Central memory CD8-positive, alpha-beta T cell (primary cell): Measurements from ENCODE around the gene SPRR2A.
"Not testable (repeated sequence)": the region's sequence is repeated elsewhere in the genome, so short reads cannot be mapped to it uniquely, and the experiment has no call there.

Experiments used
- ATAC-seq: fragments of 150-1000 bp; cut with Tn5 transposase; replicated peaks from 2 replicates; pipeline ENCODE4 v1.10.0; 2022; ENCODE audit warnings: mild to moderate bottlenecking, moderate FRiP score, moderate number of reproducible peaks; ENCODE audit not compliant: poor library complexity, severe bottlenecking; ENCODE audit errors: extremely low read depth
- DNase-seq, 2 donors: peaks; one replicate each; pipeline ENCODE4 v3.0.0; 2021; ENCODE audit warnings: low spot score in 2 of 2
- H3K27ac Mint-ChIP-seq: one replicate; pipeline ENCODE4 v1.8.0; 2022; ENCODE audit warnings: low read depth, mild to moderate bottlenecking, moderate library complexity, mixed read lengths
- H3K27me3 Mint-ChIP-seq: one replicate; pipeline ENCODE4 v1.8.0; 2022; ENCODE audit warnings: mixed read lengths
- H3K36me3 Mint-ChIP-seq: one replicate; pipeline ENCODE4 v1.8.0; 2022; ENCODE audit warnings: mild to moderate bottlenecking, moderate library complexity, mixed read lengths; ENCODE audit not compliant: insufficient read depth
- H3K4me1 Mint-ChIP-seq: one replicate; pipeline ENCODE4 v1.8.0; 2022; ENCODE audit warnings: mixed read lengths
- H3K4me3 Mint-ChIP-seq: one replicate; pipeline ENCODE4 v1.8.0; 2022; ENCODE audit warnings: mild to moderate bottlenecking, moderate library complexity, mixed read lengths
- H3K9me3 Mint-ChIP-seq: one replicate; pipeline ENCODE4 v1.8.0; 2022; ENCODE audit warnings: mixed read lengths

The SPRR2A gene

DNA sequence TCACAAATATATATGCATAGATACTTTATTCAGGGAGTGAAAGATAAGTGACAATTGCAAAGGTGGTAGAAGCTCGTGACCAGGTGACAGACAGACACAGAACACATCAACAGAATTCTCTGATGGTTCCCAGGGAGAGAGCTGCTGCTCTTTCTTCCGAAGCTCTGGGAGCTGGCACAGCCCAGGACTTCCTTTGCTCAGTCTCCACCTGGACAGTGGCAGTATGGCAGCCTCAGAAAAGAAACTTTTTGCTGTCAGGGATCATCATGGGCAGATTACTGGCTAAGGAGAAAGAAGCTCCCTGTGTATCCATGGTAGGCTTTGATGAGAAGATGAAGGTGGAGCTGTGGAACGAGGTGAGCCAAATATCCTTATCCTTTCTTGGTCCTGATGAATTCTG is 1.2 kb downstream of the SPRR2A start:
- peaks cover 81% of the 10 kb centered on the region for H3K27me3 Mint-ChIP-seq
- not testable (repeated sequence) for DNase-seq, H3K4me1 Mint-ChIP-seq, H3K9me3 Mint-ChIP-seq, H3K4me3 Mint-ChIP-seq, ATAC-seq, H3K27ac Mint-ChIP-seq, H3K36me3 Mint-ChIP-seq

DNA sequence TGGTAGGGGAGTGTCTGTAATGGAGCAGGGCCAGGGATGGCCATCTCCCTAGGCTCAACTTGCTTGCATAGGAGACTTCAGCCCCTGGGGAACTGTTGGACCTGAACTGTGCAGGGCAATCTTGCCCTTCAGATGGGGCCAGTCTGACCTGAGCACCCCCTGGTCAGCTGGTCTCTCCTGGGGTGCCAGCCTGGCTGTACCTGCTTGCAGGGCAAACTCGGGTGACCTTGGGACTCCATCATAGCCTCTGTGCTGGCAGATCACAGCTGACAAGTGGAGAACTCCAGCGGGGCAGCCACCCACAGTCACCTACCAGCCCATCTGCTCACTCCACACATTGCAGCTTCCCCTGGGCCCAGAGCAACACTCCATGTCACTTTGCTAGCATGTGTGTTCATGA is 8.1 kb downstream of the SPRR2A start:
- Mint-ChIP-seq H3K4me3 (no peak overlapping the region), H3K9me3 (no peaks in the 10 kb centered on the region), H3K27me3 (peaks cover 80% of the 10 kb centered on the region), H3K36me3 (no peaks in the 10 kb centered on the region), H3K4me1 (no peaks in the 10 kb centered on the region), H3K27ac (no peak overlapping the region)
- no peak for ATAC-seq
- DNase-seq: no peak

DNA sequence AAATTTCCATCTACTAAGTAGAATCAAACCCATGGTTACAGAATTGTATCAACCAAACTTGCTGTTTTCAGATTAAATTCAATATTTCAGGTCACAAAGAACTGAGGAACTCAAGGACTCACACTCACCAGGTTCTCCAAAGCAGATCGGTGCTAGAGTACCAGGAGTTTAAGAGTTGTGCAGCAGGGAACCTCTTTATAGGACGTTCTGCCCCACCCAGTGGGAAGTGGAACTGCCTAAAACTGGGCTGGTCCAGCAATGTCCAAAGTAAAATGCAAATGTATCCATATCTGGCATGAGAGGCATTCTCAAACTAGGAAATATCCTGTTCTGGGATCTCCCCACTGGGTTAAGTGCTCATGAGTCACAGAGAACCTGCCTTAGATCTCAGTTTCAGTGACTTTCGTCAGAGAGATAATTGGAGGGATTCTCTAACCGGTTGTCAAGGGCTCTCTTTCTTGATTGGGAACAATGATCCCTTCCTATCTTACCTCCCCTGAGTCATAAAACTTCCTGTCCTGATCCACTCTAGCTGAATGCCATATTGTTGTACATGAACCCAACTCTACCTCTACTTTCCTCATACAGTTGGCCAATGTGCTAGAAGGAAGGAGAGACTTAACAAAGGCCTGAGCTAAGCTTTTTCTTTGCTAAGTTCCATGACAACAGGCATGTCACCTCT is 16.2 kb downstream of the SPRR2A start, which contains the start of gene SPRR2D:
SPRR2D (minus strand) TSS at position 171 of the 682 bp plus-strand sequence. CDS start 774 bp downstream, outside the sequence.
- DNase-seq (no peak), ATAC-seq (no peak)
- H3K4me1 Mint-ChIP-seq: no peaks in the 10 kb centered on the region
- peaks cover 94% of the 10 kb centered on the region for H3K27me3 Mint-ChIP-seq
- no peaks in the 10 kb centered on the region for H3K36me3 Mint-ChIP-seq
- H3K27ac Mint-ChIP-seq: no peak within 1 kb of the TSS
- no peak within 1 kb of the TSS for H3K4me3 Mint-ChIP-seq
- no peaks in the 10 kb centered on the region for H3K9me3 Mint-ChIP-seq

DNA sequence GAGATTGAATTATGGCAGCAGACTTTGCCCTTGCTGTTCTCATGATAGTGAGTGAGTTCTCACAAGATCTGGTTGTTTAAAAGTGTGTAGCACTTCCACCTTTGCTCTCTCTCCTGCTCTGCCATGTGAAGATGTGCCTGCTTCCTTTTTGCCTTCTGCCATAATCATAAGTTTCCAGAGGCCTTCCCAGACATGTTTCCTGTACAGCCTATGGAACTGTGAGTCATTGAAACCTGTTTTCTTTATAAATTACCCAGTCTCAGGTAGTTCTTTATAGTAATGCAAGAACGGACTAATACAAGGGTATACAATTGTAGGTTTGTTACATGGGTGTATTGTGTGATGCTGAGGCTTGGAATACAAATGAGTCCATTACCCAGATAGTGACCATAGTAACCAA is 22.1 kb downstream of the SPRR2A start:
- no peak for ATAC-seq
- H3K36me3 Mint-ChIP-seq: no peaks in the 10 kb centered on the region
- H3K27me3 Mint-ChIP-seq: peaks cover 69% of the 10 kb centered on the region
- no peak overlapping the region for H3K27ac Mint-ChIP-seq
- H3K4me3 Mint-ChIP-seq: no peak overlapping the region
- H3K9me3 Mint-ChIP-seq: no peaks in the 10 kb centered on the region
- H3K4me1 Mint-ChIP-seq: no peaks in the 10 kb centered on the region
- DNase-seq: no peak

DNA sequence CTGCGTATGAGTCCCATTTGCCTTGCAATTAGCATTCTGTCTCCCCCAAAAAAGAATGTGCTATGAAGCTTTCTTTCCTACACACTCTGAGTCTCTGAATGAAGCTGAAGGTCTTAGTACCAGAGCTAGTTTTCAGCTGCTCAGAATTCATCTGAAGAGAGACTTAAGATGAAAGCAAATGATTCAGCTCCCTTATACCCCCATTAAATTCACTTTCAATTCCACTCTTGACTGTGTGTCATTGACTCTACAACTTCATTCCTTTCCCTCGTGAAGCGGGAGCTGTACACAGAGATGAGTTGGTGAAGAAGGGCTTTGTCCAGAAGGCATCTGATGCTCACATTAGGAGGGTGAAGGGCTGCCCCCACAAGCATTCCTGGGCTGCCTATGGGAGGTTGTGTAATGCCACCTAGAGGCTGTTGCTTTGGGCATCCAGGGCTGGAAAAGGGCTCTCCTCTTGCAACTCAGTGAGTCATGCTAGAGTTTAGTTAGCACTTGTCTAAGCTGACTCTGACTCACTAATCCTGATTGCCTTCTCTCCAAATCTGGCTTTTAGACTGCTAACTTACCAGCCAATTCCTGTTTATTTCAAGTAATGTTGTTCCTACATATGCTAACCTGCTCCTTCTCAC is 24.5 kb downstream of the SPRR2A start:
- no peak overlapping the region for H3K4me3 Mint-ChIP-seq
- no peaks in the 10 kb centered on the region for H3K9me3 Mint-ChIP-seq
- no peaks in the 10 kb centered on the region for H3K36me3 Mint-ChIP-seq
- no peaks in the 10 kb centered on the region for H3K4me1 Mint-ChIP-seq
- H3K27me3 Mint-ChIP-seq: peaks cover 64% of the 10 kb centered on the region
- no peak for DNase-seq
- ATAC-seq: no peak
- H3K27ac Mint-ChIP-seq: no peak overlapping the region

DNA sequence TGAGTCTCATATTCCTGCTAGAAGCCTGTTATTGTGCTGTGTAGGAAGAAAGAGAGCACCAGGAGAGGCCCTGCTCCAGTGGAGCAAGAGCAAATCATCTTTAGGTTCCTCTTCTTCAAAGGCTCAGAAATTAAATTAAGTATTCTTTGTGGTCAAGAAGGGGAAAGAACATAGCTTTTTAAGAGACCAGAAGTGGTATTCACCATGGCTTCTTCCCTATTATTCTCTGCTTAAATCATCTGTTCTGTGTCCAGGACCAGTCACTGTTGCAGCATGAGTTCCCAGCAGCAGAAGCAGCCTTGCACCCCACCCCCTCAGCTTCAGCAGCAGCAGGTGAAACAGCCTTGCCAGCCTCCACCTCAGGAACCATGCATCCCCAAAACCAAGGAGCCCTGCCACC is 25.2 kb downstream of the SPRR2A start:
- no peaks in the 10 kb centered on the region for H3K9me3 Mint-ChIP-seq
- no peaks in the 10 kb centered on the region for H3K4me1 Mint-ChIP-seq
- DNase-seq (no peak), ATAC-seq (no peak)
- peaks cover 59% of the 10 kb centered on the region for H3K27me3 Mint-ChIP-seq
- no peaks in the 10 kb centered on the region for H3K36me3 Mint-ChIP-seq
- no peak overlapping the region for H3K4me3 Mint-ChIP-seq
- no peak overlapping the region for H3K27ac Mint-ChIP-seq

DNA sequence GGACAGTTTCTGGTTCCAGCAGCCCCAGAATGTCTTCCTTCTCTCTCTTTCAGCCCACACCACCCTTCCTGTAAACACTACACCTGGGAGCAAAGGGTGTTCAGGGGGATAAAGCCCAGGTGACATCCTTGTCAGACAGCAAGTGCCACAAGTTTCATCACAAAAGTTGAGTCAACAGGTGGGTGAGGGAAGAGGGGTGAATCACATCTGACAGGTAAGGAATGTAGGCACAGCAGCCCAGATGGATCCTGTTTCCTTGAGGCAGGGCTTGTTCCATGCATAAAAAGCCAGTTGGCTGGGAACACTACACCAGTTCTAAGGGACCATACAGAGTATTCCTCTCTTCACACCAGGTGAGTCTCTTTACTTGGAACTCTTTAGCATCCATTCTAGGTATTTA is 26.4 kb downstream of the SPRR2A start, which contains the start of gene SPRR1B:
SPRR1B (plus strand) TSS at position 309 of the 400 bp plus-strand sequence. CDS start 1,143 bp downstream, outside the sequence.
- Mint-ChIP-seq H3K27me3 (peaks cover 55% of the 10 kb centered on the region), H3K36me3 (no peaks in the 10 kb centered on the region), H3K9me3 (no peaks in the 10 kb centered on the region), H3K27ac (no peak within 1 kb of the TSS), H3K4me3 (no peak within 1 kb of the TSS), H3K4me1 (no peaks in the 10 kb centered on the region)
- DNase-seq (no peak), ATAC-seq (no peak)

DNA sequence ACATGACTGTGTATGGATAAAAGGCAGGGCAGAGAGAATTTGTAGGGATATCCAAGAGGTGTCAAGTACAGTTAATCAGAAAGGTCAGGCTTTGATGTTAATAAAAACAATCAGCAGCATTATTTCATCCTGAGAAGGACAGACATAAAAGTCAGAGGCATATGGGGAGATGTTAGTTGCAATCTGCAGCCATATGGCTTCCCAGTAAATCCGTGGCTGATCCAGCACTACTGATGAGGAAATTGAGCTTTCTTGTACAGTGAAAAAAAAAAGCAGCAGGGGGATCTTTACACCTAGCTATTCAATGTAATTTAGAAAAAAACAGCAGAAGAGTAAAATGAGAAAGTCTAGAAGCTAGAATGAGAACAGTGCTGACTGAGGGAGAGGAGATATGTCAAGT is 28.5 kb downstream of the SPRR2A start:
- H3K9me3 Mint-ChIP-seq: no peaks in the 10 kb centered on the region
- DNase-seq (no peak), ATAC-seq (no peak)

DNA sequence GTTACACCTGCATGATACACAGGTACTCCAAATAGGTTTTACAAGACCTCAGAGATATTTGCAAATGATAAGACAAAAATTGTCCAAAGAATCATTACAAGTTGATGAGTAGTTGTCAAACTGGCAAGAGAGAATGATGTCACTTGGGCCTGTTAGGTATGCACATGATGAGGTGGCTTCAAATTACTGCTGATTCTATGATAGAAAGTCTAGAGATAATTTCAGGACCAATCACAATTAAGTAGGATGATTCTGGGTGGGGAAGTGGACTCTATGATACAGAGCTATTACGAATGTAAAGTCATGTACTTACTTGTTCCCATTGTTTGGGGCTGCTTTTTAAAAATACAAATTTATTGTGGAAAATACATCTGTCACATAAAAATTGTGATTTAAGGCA is 31.5 kb downstream of the SPRR2A start:
- Mint-ChIP-seq H3K27ac (no peak overlapping the region), H3K36me3 (no peaks in the 10 kb centered on the region), H3K4me3 (no peak overlapping the region), H3K27me3 (peaks cover 53% of the 10 kb centered on the region), H3K4me1 (no peaks in the 10 kb centered on the region), H3K9me3 (no peaks in the 10 kb centered on the region)
- ATAC-seq (no peak), DNase-seq (no peak)

More for the DNA sequence above, 28.5 kb downstream of the SPRR2A start:
- Mint-ChIP-seq H3K27me3 (peaks cover 38% of the 10 kb centered on the region), H3K4me1 (no peaks in the 10 kb centered on the region), H3K36me3 (no peaks in the 10 kb centered on the region), H3K27ac (no peak overlapping the region), H3K4me3 (no peak overlapping the region)

DNA sequence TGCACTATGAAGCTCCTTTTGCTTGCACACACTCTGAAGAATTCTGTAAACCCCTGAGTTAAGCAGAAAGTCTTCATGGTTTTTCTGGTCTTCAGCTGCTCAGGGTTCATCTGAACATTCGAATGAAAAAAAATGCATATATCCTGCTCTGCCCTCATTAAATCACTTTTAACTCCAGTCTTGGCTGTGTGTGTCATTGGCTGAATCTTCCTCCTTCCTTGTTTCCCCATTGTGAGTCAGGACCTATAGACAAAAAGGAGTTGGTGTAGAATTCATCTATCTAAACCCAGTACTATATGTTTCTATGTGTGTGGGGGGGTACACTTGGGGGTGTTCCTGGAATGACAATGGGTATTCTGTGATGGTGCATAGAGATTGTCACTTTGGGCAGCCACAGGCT is 32.9 kb downstream of the SPRR2A start:
- no peak overlapping the region for H3K4me3 Mint-ChIP-seq
- H3K27ac Mint-ChIP-seq: no peak overlapping the region
- H3K36me3 Mint-ChIP-seq: peaks cover 2% of the 10 kb centered on the region
- ATAC-seq (no peak), DNase-seq (no peak)
- H3K9me3 Mint-ChIP-seq: no peaks in the 10 kb centered on the region
- H3K27me3 Mint-ChIP-seq: peaks cover 61% of the 10 kb centered on the region
- H3K4me1 Mint-ChIP-seq: no peaks in the 10 kb centered on the region

DNA sequence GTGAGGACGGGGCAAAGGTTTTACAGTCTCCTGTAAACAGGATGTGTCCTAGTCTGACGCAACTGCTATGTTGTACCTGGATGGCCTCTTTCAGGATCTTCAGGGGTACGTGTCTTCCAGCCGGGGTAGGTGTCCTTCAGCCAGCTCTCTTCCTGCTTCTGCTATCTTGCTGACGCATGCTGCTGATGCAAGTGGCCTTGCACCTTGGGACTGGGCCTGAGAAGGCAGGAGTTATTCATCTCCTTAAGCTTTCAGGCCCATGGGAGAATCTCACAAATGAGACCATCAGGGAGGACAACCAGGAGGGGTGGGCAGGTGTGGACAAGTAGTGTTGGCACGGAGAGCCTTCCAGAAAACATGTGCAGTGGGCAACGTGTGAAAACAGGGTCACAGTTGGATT is 34.2 kb downstream of the SPRR2A start:
- H3K27ac Mint-ChIP-seq: no peak overlapping the region
- no peak for DNase-seq
- H3K27me3 Mint-ChIP-seq: peaks cover 57% of the 10 kb centered on the region
- H3K36me3 Mint-ChIP-seq: peaks cover 2% of the 10 kb centered on the region
- H3K9me3 Mint-ChIP-seq: no peaks in the 10 kb centered on the region
- no peak for ATAC-seq
- H3K4me1 Mint-ChIP-seq: no peaks in the 10 kb centered on the region
- no peak overlapping the region for H3K4me3 Mint-ChIP-seq

DNA sequence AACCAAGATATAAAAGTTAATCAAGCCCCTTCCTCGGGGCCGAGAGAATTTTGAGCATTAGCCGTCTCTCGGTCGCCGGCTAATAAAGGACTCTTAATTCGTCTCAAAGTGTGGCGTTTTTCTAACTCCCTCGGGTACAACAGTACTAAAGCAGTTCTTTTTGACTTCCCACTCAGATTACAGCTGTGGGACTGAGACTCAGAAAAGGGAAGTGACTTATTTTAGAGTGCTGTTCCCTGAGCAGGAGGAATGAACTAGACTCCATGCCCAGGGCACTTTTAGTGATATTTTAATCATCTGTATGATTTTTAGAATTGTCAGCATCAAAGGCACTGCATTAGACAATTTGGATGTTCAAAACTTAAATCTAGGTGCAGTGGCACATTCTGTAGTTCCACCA is 35.0 kb downstream of the SPRR2A start:
- peaks cover 59% of the 10 kb centered on the region for H3K27me3 Mint-ChIP-seq
- H3K36me3 Mint-ChIP-seq, ATAC-seq, H3K4me3 Mint-ChIP-seq, H3K27ac Mint-ChIP-seq, H3K4me1 Mint-ChIP-seq, DNase-seq, H3K9me3 Mint-ChIP-seq: not testable (repeated sequence)

DNA sequence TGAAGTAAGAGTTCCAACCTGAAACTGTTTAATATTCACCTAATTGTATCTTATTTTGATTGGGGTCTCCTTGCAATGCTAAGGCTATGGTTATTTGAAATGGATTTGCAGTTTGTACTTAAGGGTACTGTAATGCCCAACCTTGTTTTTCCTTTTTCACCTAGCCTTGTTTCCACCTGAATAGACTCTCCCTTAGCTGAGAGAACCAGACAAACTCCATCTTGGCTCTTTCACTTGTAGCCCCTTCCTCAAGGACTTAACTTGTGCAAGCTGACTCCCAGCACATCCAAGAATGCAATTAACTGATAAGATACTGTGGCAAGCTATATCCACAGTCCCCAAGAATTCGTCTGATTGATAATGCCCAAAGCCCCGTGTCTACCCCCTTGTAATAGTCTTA is 35.5 kb downstream of the SPRR2A start:
- not testable (repeated sequence) for H3K36me3 Mint-ChIP-seq, H3K9me3 Mint-ChIP-seq, DNase-seq, ATAC-seq, H3K27ac Mint-ChIP-seq, H3K4me3 Mint-ChIP-seq, H3K4me1 Mint-ChIP-seq
- H3K27me3 Mint-ChIP-seq: peaks cover 62% of the 10 kb centered on the region
